ENCODE data around the gene ARHGAP15. TPM values are rescaled to one million over a fixed set of nuclear protein-coding genes. Genes with fewer than 3 reads are reported as not detected.

ARHGAP15 gene
- polyA plus RNA-seq, 1 donor from 2014 or later, result 190 TPM

- Mint-ChIP-seq H3K36me3 (peaks cover 5% of the 10 kb centered on the region), H3K4me3 (peak overlapping the region in 1 of 4 donors; percentile 60), H3K4me1 (peaks cover 28 to 37% (median 31%) of the 10 kb centered on the region in 3 donors), H3K27ac (peak overlapping the region; percentile 46 to 96 (median 95)), H3K27me3 (no peaks in the 10 kb centered on the region), H3K9me3 (peaks cover 0 to 3% (median 3%) of the 10 kb centered on the region in 3 donors)
Measured at GRCh38 chr2:143263066-143263625, 133.9 kb downstream of the ARHGAP15 start.

- Mint-ChIP-seq H3K9me3 (peaks cover 0 to 3% (median 3%) of the 10 kb centered on the region in 3 donors), H3K36me3 (peaks cover 8% of the 10 kb centered on the region), H3K27ac (peak overlapping the region in 2 of 3 donors; percentile 11 to 43), H3K4me3 (no peak overlapping the region), H3K4me1 (peaks cover 15 to 23% (median 18%) of the 10 kb centered on the region in 3 donors), H3K27me3 (no peaks in the 10 kb centered on the region)
Measured at GRCh38 chr2:143264851-143265250, 135.6 kb downstream of the ARHGAP15 start.

- no peaks in the 10 kb centered on the region for H3K9me3 Mint-ChIP-seq
- peaks cover 8 to 29% (median 20%) of the 10 kb centered on the region in 3 donors for H3K4me1 Mint-ChIP-seq
- no peaks in the 10 kb centered on the region for H3K27me3 Mint-ChIP-seq
- peak overlapping the region in 2 of 3 donors; percentile 55 to 60 for H3K27ac Mint-ChIP-seq
- H3K4me3 Mint-ChIP-seq, result no peak overlapping the region
- peaks cover 4% of the 10 kb centered on the region for H3K36me3 Mint-ChIP-seq
Measured at GRCh38 chr2:143279672-143280071, 150.5 kb downstream of the ARHGAP15 start.

- peak overlapping the region in 2 of 3 donors; percentile 60 to 74 for H3K27ac Mint-ChIP-seq
- no peaks in the 10 kb centered on the region for H3K9me3 Mint-ChIP-seq
- H3K4me1 Mint-ChIP-seq, result peaks cover 8 to 29% (median 20%) of the 10 kb centered on the region in 3 donors
- peaks cover 4% of the 10 kb centered on the region for H3K36me3 Mint-ChIP-seq
- H3K4me3 Mint-ChIP-seq, result no peak overlapping the region
- H3K27me3 Mint-ChIP-seq, result no peaks in the 10 kb centered on the region
Measured at GRCh38 chr2:143280097-143280757, 151.0 kb downstream of the ARHGAP15 start.

- Mint-ChIP-seq H3K4me1 (peaks cover 5 to 24% (median 9%) of the 10 kb centered on the region in 3 donors), H3K4me3 (no peak overlapping the region)
Measured at GRCh38 chr2:143282684-143283083, 153.5 kb downstream of the ARHGAP15 start.

GRCh38 chr2:143284087-143284675 is 155.0 kb downstream of the ARHGAP15 start:
- peak overlapping the region in 1 of 3 donors; percentile 65 for H3K27ac Mint-ChIP-seq

More at GRCh38 chr2:143282684-143283083, 153.5 kb downstream of the ARHGAP15 start:
- Mint-ChIP-seq H3K27me3 (no peaks in the 10 kb centered on the region), H3K36me3 (no peaks in the 10 kb centered on the region), H3K27ac (peak overlapping the region in 2 of 3 donors; percentile 36 to 74), H3K9me3 (no peaks in the 10 kb centered on the region)

GRCh38 chr2:143289025-143289424 is 159.8 kb downstream of the ARHGAP15 start:
- Mint-ChIP-seq H3K9me3 (no peaks in the 10 kb centered on the region), H3K27me3 (no peaks in the 10 kb centered on the region), H3K4me3 (no peak overlapping the region), H3K27ac (no peak overlapping the region), H3K36me3 (no peaks in the 10 kb centered on the region), H3K4me1 (peaks cover 4 to 17% (median 17%) of the 10 kb centered on the region in 3 donors)

More at GRCh38 chr2:143284087-143284675, 155.0 kb downstream of the ARHGAP15 start:
- Mint-ChIP-seq H3K36me3 (no peaks in the 10 kb centered on the region), H3K4me1 (peaks cover 5 to 28% (median 18%) of the 10 kb centered on the region in 3 donors), H3K4me3 (no peak overlapping the region), H3K9me3 (no peaks in the 10 kb centered on the region), H3K27me3 (no peaks in the 10 kb centered on the region)

GRCh38 chr2:143290221-143290620 is 161.0 kb downstream of the ARHGAP15 start:
- H3K4me1 Mint-ChIP-seq, result peaks cover 4 to 21% (median 18%) of the 10 kb centered on the region in 3 donors

GRCh38 chr2:143294068-143294467 is 164.8 kb downstream of the ARHGAP15 start:
- Mint-ChIP-seq H3K4me1 (peaks cover 12 to 22% (median 15%) of the 10 kb centered on the region in 3 donors), H3K27me3 (no peaks in the 10 kb centered on the region), H3K4me3 (no peak overlapping the region), H3K9me3 (no peaks in the 10 kb centered on the region), H3K36me3 (no peaks in the 10 kb centered on the region), H3K27ac (no peak overlapping the region)

More at GRCh38 chr2:143290221-143290620, 161.0 kb downstream of the ARHGAP15 start:
- Mint-ChIP-seq H3K9me3 (no peaks in the 10 kb centered on the region), H3K27ac (no peak overlapping the region), H3K4me3 (no peak overlapping the region), H3K36me3 (no peaks in the 10 kb centered on the region), H3K27me3 (no peaks in the 10 kb centered on the region)

GRCh38 chr2:143296089-143296488 is 166.9 kb downstream of the ARHGAP15 start:
- no peaks in the 10 kb centered on the region for H3K27me3 Mint-ChIP-seq
- H3K27ac Mint-ChIP-seq, result peak overlapping the region in 2 of 3 donors; percentile 37 to 40
- peaks cover 5% of the 10 kb centered on the region for H3K36me3 Mint-ChIP-seq
- no peaks in the 10 kb centered on the region for H3K9me3 Mint-ChIP-seq
- H3K4me1 Mint-ChIP-seq, result peaks cover 10 to 12% (median 12%) of the 10 kb centered on the region in 3 donors
- H3K4me3 Mint-ChIP-seq, result no peak overlapping the region

- H3K9me3 Mint-ChIP-seq, result no peaks in the 10 kb centered on the region
- peaks cover 5% of the 10 kb centered on the region for H3K36me3 Mint-ChIP-seq
- peaks cover 10 to 12% (median 11%) of the 10 kb centered on the region in 3 donors for H3K4me1 Mint-ChIP-seq
- H3K4me3 Mint-ChIP-seq, result no peak overlapping the region
- peak overlapping the region in 1 of 3 donors; percentile 54 for H3K27ac Mint-ChIP-seq
- no peaks in the 10 kb centered on the region for H3K27me3 Mint-ChIP-seq
Measured at GRCh38 chr2:143297182-143297581, 168.0 kb downstream of the ARHGAP15 start.

GRCh38 chr2:143300536-143300935 is 171.3 kb downstream of the ARHGAP15 start:
- Mint-ChIP-seq H3K27me3 (no peaks in the 10 kb centered on the region), H3K27ac (no peak overlapping the region), H3K4me1 (peaks cover 0 to 10% (median 10%) of the 10 kb centered on the region in 3 donors), H3K36me3 (peaks cover 11% of the 10 kb centered on the region), H3K9me3 (no peaks in the 10 kb centered on the region), H3K4me3 (no peak overlapping the region)

- Mint-ChIP-seq H3K4me1 (peaks cover 0 to 12% (median 2%) of the 10 kb centered on the region in 3 donors), H3K27me3 (no peaks in the 10 kb centered on the region), H3K4me3 (no peak overlapping the region), H3K36me3 (no peaks in the 10 kb centered on the region), H3K27ac (no peak overlapping the region), H3K9me3 (no peaks in the 10 kb centered on the region)
Measured at GRCh38 chr2:143311426-143311825, 182.2 kb downstream of the ARHGAP15 start.

GRCh38 chr2:143312441-143312840 is 183.2 kb downstream of the ARHGAP15 start:
- H3K27ac Mint-ChIP-seq, result no peak overlapping the region
- peaks cover 0 to 12% (median under 1%) of the 10 kb centered on the region in 3 donors for H3K4me1 Mint-ChIP-seq
- H3K4me3 Mint-ChIP-seq, result no peak overlapping the region
- no peaks in the 10 kb centered on the region for H3K9me3 Mint-ChIP-seq
- peaks cover 4% of the 10 kb centered on the region for H3K36me3 Mint-ChIP-seq
- no peaks in the 10 kb centered on the region for H3K27me3 Mint-ChIP-seq

- Mint-ChIP-seq H3K4me1 (peaks cover 2 to 20% (median 2%) of the 10 kb centered on the region in 3 donors), H3K36me3 (peaks cover 6% of the 10 kb centered on the region), H3K27me3 (no peaks in the 10 kb centered on the region), H3K4me3 (no peak overlapping the region), H3K27ac (no peak overlapping the region), H3K9me3 (no peaks in the 10 kb centered on the region)
Measured at GRCh38 chr2:143313861-143314260, 184.6 kb downstream of the ARHGAP15 start.

All from IgD-negative memory B cell (primary cell).